BJ (cell line): Measurements from ENCODE around the gene ANKK1. TPM values are rescaled to one million over a fixed set of nuclear protein-coding genes. Genes with fewer than 3 reads are reported as not detected.

Experiments
- CTCF ChIA-PET: fragments of 350-600 bp; formaldehyde crosslinking; extraction: SDS; loops from one replicate; lab custom pipeline; 2021; ENCODE audit warnings: antibody characterized with exemption, inconsistent platforms; lab: Yijun Ruan, JAX
- POLR2A ChIA-PET: fragments of 300-600 bp; sonication (Branson Sonifier 250); formaldehyde crosslinking; extraction: SDS; loops from one replicate; lab custom pipeline; 2021; ENCODE audit warnings: antibody characterized with exemption; lab: Charles Lee
- DNase-seq: peaks from one replicate; pipeline ENCODE4 v3.0.0-alpha.2; 2011; ENCODE audit warnings: low read depth
- H3K27me3 ChIP-seq: 2 replicates; pipeline ENCODE4 v1.6.0; 2011; ENCODE audit warnings: low read length; ENCODE audit not compliant: control insufficient read depth, insufficient read depth
- H3K36me3 ChIP-seq: 2 replicates; pipeline ENCODE4 v1.5.1; 2011; ENCODE audit warnings: low read length; ENCODE audit not compliant: control insufficient read depth, insufficient read depth
- H3K4me3 ChIP-seq: 2 replicates; pipeline ENCODE4 v1.5.1; 2011; ENCODE audit warnings: low read depth, mild to moderate bottlenecking, control low read depth, low read length
- CTCF ChIP-seq: IDR thresholded peaks from 2 replicates; pipeline ENCODE4 v1.5.1; 2011; ENCODE audit warnings: low read depth, mild to moderate bottlenecking, control low read depth, inconsistent platforms, low read length, moderate library complexity; ENCODE audit not compliant: insufficient read depth
- polyA plus RNA-seq: library from polyadenylated mRNA; depleted of rRNA; stranded (reverse); fragments of >200 nt; gene quantifications from 2 replicates; pipeline ENCODE4 v1.2.3, GENCODE V29; 2011

ANKK1 gene
- polyA plus RNA-seq, 1 experiment = not detected

GRCh38 chr11:113410414-113411135 lies 23.0 kb downstream of the ANKK1 start:
- no peak for DNase-seq
- ChIA-PET POLR2A (no interaction called here), CTCF (no interaction called here)
- Histone ChIP-seq H3K36me3 (no peaks in the 10 kb centered on the region), H3K27me3 (0 out of 2 replicates have a peak, but pooled peaks cover 2% of the 10 kb centered on the region), H3K4me3 (no peak overlapping the region)
- TF ChIP-seq CTCF = no peak

- no peak for DNase-seq
- CTCF ChIA-PET = no interaction called here
- POLR2A ChIA-PET = no interaction called here
- Histone ChIP-seq H3K36me3 (no peaks in the 10 kb centered on the region), H3K4me3 (no peak overlapping the region), H3K27me3 (0 out of 2 replicates have a peak, but pooled peaks cover 2% of the 10 kb centered on the region)
- TF ChIP-seq CTCF = no peak
These were observed 24.0 kb downstream of the ANKK1 start for GRCh38 chr11:113411536-113411935.

GRCh38 chr11:113412675-113413074 lies 25.1 kb downstream of the ANKK1 start:
- H3K4me3 ChIP-seq = no peak overlapping the region
- ChIA-PET CTCF (no interaction called here), POLR2A (no interaction called here)
- no peak for TF ChIP-seq CTCF
- H3K36me3 ChIP-seq = no peaks in the 10 kb centered on the region
- no peak for DNase-seq
- no peaks in the 10 kb centered on the region for H3K27me3 ChIP-seq

- ChIA-PET CTCF (no interaction called here), POLR2A (no interaction called here)
- Histone ChIP-seq H3K4me3 (no peak overlapping the region), H3K27me3 (no peaks in the 10 kb centered on the region; the same call in 1 of the 2 replicates), H3K36me3 (no peaks in the 10 kb centered on the region)
- no peak for DNase-seq
- no peak for TF ChIP-seq CTCF
These were observed 27.8 kb downstream of the ANKK1 start for GRCh38 chr11:113415343-113415742.

- Histone ChIP-seq H3K4me3 (no peak overlapping the region), H3K36me3 (no peaks in the 10 kb centered on the region), H3K27me3 (no peaks in the 10 kb centered on the region; the same call in 1 of the 2 replicates)
- no peak for DNase-seq
- ChIA-PET POLR2A (no interaction called here), CTCF (no interaction called here)
- TF ChIP-seq CTCF = no peak
These were observed 29.8 kb downstream of the ANKK1 start for GRCh38 chr11:113417428-113417827.
